Neural cell (in vitro differentiated cells): Measurements from ENCODE around the gene CD83. TPM values are rescaled to one million over a fixed set of nuclear protein-coding genes. Genes with fewer than 3 reads are reported as not detected.

ENCODE experiments used
- H2AFZ ChIP-seq: fragments of 200-600, 300-800 bp; sonication (generic), shearing (Covaris generic); 2 replicates; pipeline ENCODE4 v1.6.0; 2014; ENCODE audit warnings: low read depth, mild to moderate bottlenecking, antibody characterized with exemption, low read length, moderate library complexity
- H3F3A ChIP-seq: fragments of 200-600 bp; shearing (Covaris generic); 2 replicates; pipeline ENCODE4 v1.6.1; 2016; ENCODE audit warnings: mild to moderate bottlenecking, moderate library complexity, mixed read lengths, antibody characterized with exemption, low read length; ENCODE audit not compliant: insufficient read depth, poor library complexity, severe bottlenecking
- H3K27ac ChIP-seq: fragments of 200-600, 300-800 bp; sonication (generic), shearing (Covaris generic); 2 replicates; pipeline ENCODE4 v1.5.1; 2014; ENCODE audit warnings: mild to moderate bottlenecking, low read length, moderate library complexity
- H3K27me3 ChIP-seq: fragments of 300-800, 200-600 bp; sonication (generic), shearing (Covaris generic); 2 replicates; pipeline ENCODE4 v1.6.0; 2014; ENCODE audit warnings: mild to moderate bottlenecking, low read depth, low read length, moderate library complexity; ENCODE audit not compliant: insufficient read depth
- H3K36me3 ChIP-seq: fragments of 300-800, 200-600 bp; sonication (generic), shearing (Covaris generic); 2 replicates; pipeline ENCODE4 v1.5.1; 2014; ENCODE audit warnings: mild to moderate bottlenecking, antibody characterized with exemption, low read length, moderate library complexity; ENCODE audit not compliant: insufficient read depth
- H3K4me2 ChIP-seq: fragments of 300-800, 200-600 bp; sonication (generic), shearing (Covaris generic); 2 replicates; pipeline ENCODE4 v1.6.0; 2014; ENCODE audit warnings: mild to moderate bottlenecking, low read length
- H3K4me3 ChIP-seq: fragments of 300-800, 200-600 bp; sonication (generic), shearing (Covaris generic); 2 replicates; pipeline ENCODE4 v1.5.1; 2014; ENCODE audit warnings: mild to moderate bottlenecking, low read length, moderate library complexity
- H3K79me2 ChIP-seq: fragments of 200-600 bp; shearing (Covaris generic); replicated peaks from 2 replicates; pipeline ENCODE4 v1.6.0; 2014; ENCODE audit warnings: mild to moderate bottlenecking, low read length, moderate library complexity; ENCODE audit not compliant: insufficient read depth
- H3K9ac ChIP-seq: fragments of 300-800, 200-600 bp; sonication (generic), shearing (Covaris generic); 2 replicates; pipeline ENCODE4 v1.6.1; 2016; ENCODE audit warnings: mild to moderate bottlenecking, low read length, mixed read lengths
- H3K9me2 ChIP-seq: fragments of 200-600 bp; shearing (Covaris generic); 2 replicates; pipeline ENCODE4 v1.6.1; 2016; ENCODE audit warnings: mild to moderate bottlenecking, low read length, mixed read lengths; ENCODE audit not compliant: insufficient read depth
- H3K9me3 ChIP-seq: fragments of 200-600, 300-800 bp; sonication (generic), shearing (Covaris generic); 2 replicates; pipeline ENCODE4 v1.6.1; 2016; ENCODE audit warnings: mild to moderate bottlenecking, mixed run types, low read length, moderate library complexity, mixed read lengths
- H4K20me1 ChIP-seq: fragments of 200-600 bp; shearing (Covaris generic); 2 replicates; pipeline ENCODE4 v1.6.1; 2016; ENCODE audit warnings: mild to moderate bottlenecking, mixed run types; ENCODE audit not compliant: insufficient read depth
- CTCF ChIP-seq: fragments of 450-650 bp; IDR thresholded peaks from 2 replicates; pipeline ENCODE4 v1.5.1; 2014; ENCODE audit warnings: antibody characterized with exemption, mild to moderate bottlenecking, moderate library complexity; ENCODE audit not compliant: poor library complexity, severe bottlenecking
- EP300 ChIP-seq: fragments of 450-650 bp; conservative IDR thresholded peaks from 2 replicates; pipeline ENCODE4 v1.6.1; 2014; ENCODE audit warnings: antibody characterized with exemption, mild to moderate bottlenecking, moderate library complexity; ENCODE audit not compliant: poor library complexity, severe bottlenecking
- EZH2 ChIP-seq: fragments of 200-600, 300-800 bp; shearing (Covaris generic), sonication (generic); IDR thresholded peaks from 2 replicates; pipeline ENCODE4 v1.6.1; 2014; ENCODE audit warnings: antibody characterized with exemption, low read length, borderline replicate concordance, mild to moderate bottlenecking; ENCODE audit not compliant: insufficient read depth, poor library complexity, severe bottlenecking
- MXI1 ChIP-seq: fragments of 450-650 bp; conservative IDR thresholded peaks from 2 replicates; pipeline ENCODE4 v1.6.1; 2014; ENCODE audit warnings: antibody characterized with exemption, mild to moderate bottlenecking; ENCODE audit not compliant: poor library complexity, severe bottlenecking
- POLR2AphosphoS5 ChIP-seq: IDR thresholded peaks from 2 replicates; pipeline ENCODE4 v1.6.1; 2012
- RAD21 ChIP-seq: fragments of 450-650 bp; conservative IDR thresholded peaks from 2 replicates; pipeline ENCODE4 v1.6.1; 2014; ENCODE audit warnings: antibody characterized with exemption, mild to moderate bottlenecking, moderate library complexity
- REST ChIP-seq: IDR thresholded peaks from 2 replicates; pipeline ENCODE4 v1.6.1; 2012; ENCODE audit warnings: borderline replicate concordance
- SMC3 ChIP-seq: fragments of 450-650 bp; conservative IDR thresholded peaks from 2 replicates; pipeline ENCODE4 v1.6.1; 2014; ENCODE audit warnings: antibody characterized with exemption, mild to moderate bottlenecking, moderate library complexity; ENCODE audit not compliant: poor library complexity
- TAF1 ChIP-seq: IDR thresholded peaks from 2 replicates; pipeline ENCODE4 v1.6.1; 2012; ENCODE audit warnings: low read depth
- polyA plus RNA-seq: library from polyadenylated mRNA; depleted of rRNA; stranded (reverse); fragments of >200 nt; gene quantifications from 2 replicates; pipeline ENCODE4 v1.2.3, GENCODE V29; 2014

CD83 gene
- polyA plus RNA-seq, 1 donor from 2014 or later, result 17.0 TPM

GRCh38 chr6:14129575-14129974 is 12.0 kb downstream of the CD83 start:
- Histone ChIP-seq H3F3A (no peaks in the 10 kb centered on the region), H3K27ac (no peak overlapping the region), H3K9ac (no peak overlapping the region), H3K9me3 (no peaks in the 10 kb centered on the region), H3K9me2 (no peaks in the 10 kb centered on the region), H2AFZ (no peak overlapping the region), H3K79me2 (no peaks in the 10 kb centered on the region), H3K27me3 (no peaks in the 10 kb centered on the region), H3K36me3 (no peaks in the 10 kb centered on the region), H3K4me2 (no peak overlapping the region), H4K20me1 (no peaks in the 10 kb centered on the region), H3K4me3 (no peak overlapping the region)
- TF ChIP-seq RAD21, result peak; percentile 94
- TF ChIP-seq SMC3, result peak; percentile 97
- TF ChIP-seq CTCF, result peak; percentile 90
- TF ChIP-seq MXI1, result no peak

GRCh38 chr6:14130435-14131075 is 13.0 kb downstream of the CD83 start:
- no peak for TF ChIP-seq RAD21
- no peak for TF ChIP-seq TAF1
- no peak for TF ChIP-seq POLR2AphosphoS5
- no peak for TF ChIP-seq SMC3
- TF ChIP-seq EP300, result no peak
- TF ChIP-seq REST, result no peak
- no peak for TF ChIP-seq EZH2
- no peak for TF ChIP-seq CTCF
- no peak for TF ChIP-seq MXI1
- Histone ChIP-seq H3F3A (no peaks in the 10 kb centered on the region), H3K9me3 (no peaks in the 10 kb centered on the region), H2AFZ (no peak overlapping the region), H3K36me3 (no peaks in the 10 kb centered on the region), H3K4me2 (no peak overlapping the region), H3K27me3 (no peaks in the 10 kb centered on the region), H4K20me1 (no peaks in the 10 kb centered on the region), H3K9ac (no peak overlapping the region), H3K79me2 (no peaks in the 10 kb centered on the region), H3K9me2 (no peaks in the 10 kb centered on the region), H3K4me3 (no peak overlapping the region), H3K27ac (no peak overlapping the region)
